ENCODE data around the gene DEFB128.
"Not testable (repeated sequence)": the region's sequence is repeated elsewhere in the genome, so short reads cannot be mapped to it uniquely, and the experiment has no call there.

DEFB128 gene

DNA sequence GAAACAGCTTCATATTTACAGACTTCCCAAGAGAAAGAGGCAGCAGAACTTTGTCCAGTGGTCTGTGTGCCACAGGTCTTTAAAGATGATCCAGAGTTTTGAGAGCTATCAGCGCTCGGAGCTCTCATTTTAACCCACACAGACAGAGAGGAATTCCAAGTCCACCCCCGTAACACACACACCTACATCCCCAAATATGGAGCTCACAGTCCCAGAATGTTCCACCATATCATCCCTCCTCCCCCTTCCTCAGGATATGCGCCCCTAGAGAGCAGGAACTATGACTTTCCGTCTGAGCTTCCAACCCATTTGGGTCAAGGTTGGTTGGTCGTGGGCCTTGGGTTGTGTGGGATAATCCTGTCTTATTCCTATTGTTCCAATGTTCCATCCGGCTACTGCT lies at the start of gene DEFB128:
Gene DEFB128, minus strand, starts transcription at position 101 of the 400 bp plus-strand sequence. Its CDS starts 88 bp downstream, at position 13.
- DNase-seq: no peak

DNA sequence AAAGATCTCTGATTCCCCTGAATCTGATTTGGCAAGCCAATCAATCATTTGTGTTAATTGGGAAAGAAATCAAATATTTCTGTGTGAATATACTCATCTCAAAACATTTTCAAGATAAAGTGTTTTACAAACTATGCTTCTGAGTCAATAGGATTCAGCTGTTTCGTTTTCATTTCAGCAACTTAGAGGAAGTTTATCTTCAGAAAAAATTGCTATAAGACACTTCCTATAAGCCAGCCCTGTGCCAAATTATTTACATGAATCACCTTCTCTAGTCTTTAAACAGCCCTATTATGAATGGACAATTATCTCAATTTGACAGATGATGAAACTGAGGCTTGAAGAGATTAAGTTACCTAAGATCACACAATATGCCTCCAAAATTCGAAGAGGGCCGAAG lies 48.4 kb upstream of the DEFB128 start:
- DNase-seq: no peak

DNA sequence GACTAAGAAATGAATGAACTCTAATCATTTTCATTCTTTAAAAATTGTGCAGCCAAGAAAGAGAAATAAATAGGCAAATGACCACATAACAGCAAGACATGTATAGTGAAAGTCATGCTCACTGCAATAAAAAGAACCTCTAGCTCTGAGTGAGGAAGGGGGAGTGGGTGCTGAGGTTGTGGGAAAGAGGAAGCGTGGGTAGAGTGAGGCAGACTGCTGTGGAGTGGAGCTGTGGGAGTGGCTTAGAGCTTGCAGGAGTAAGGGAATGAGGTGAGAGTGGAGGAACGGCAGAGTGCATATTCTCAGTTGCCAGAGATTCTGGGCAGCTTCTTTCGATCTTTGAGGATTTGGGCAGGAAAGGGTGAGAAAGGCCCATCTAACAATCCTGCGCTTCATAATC lies 48.0 kb upstream of the DEFB128 start:
- DNase-seq: no peak

DNA sequence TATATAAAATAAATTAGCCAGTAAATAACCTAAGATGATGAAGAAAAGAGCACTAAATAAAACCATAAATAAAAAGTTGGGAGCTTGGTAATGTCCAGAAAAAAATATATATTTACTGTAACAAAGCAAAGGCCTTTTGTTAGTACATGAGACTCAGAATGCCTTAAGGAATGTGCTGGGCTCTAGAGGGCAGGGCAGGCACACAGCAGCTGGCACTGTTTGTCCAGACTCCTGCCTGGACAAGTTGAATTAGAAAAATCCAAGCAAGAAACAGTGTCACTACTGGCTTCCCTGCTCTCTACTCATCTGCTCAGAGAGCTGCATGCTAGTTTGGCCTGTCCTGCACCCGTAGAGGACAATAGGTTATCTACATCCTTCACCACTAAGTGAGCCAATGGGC lies 46.4 kb upstream of the DEFB128 start:
- DNase-seq: no peak

DNA sequence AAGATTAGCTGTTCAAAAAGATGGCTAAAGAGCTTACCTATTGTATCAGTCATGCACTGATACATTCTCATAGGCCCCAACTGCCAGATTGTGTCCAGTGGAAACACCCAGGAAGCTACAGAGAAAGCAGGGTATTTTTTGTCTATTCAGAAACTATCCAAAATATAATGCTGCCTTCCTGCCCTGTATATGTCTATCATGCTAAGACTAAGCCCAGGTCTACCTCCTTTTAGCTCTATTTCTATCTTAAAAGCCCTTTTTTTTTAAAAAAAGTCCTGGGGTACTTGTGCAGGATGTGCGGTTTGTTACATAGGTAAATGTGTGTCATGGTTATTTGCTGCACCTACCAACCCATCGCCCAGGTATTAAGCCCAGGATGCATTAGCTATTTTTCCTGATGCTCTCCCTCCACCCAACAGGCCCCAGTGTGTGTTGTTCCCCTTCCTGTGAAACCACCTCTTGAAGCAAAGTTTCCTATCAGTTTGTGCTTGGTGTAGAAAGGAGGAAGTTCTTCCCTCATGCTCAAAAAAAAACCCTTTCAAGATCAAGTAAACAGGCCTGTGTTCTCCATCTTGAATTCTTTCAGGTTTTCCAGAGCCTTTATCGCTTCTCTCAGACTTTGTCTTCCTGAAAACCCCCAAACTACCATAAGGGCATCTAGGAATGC lies 38.1 kb upstream of the DEFB128 start:
- DNase-seq: no peak

DNA sequence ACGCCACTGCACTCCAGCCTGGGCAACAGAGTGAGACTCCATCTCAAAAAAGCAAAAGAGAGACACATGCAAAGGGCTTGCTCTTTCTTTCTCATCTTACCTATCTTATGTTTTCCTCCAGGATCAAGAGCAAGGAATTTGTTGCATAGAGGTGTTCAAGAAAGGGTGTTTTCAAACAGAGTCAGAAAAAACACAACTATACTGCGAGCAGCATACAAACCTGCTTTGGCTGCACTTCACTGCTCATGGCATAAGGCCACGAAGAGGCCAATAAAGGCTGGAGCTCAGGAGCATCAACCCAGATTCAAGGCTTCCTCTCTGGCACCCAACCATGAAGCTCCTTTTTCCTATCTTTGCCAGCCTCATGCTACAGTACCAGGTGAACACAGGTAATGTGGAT lies 37.4 kb upstream of the DEFB128 start, which contains the start of gene DEFB129:
Gene DEFB129, plus strand, starts transcription at position 301 of the 400 bp plus-strand sequence. Its CDS starts 31 bp downstream, at position 332.
- DNase-seq: no peak

DNA sequence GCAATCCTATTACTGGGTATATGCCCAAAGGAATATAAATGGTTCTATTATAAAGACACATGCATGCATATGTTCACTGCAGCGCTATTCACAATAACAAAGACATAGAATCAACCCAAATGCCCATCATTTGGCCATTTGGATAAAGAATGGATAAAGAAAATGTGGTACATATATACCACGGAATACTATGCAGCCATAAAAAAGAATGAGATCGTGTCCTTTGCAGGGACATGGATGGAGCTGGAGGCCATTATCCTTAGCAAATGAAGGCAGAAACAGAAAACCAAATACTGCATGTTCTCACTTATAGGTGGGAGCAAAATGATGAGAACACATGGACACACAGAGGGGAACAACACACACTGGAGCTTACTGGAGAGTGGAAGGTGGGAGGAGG lies 36.4 kb upstream of the DEFB128 start:
- not testable (repeated sequence) for DNase-seq

DNA sequence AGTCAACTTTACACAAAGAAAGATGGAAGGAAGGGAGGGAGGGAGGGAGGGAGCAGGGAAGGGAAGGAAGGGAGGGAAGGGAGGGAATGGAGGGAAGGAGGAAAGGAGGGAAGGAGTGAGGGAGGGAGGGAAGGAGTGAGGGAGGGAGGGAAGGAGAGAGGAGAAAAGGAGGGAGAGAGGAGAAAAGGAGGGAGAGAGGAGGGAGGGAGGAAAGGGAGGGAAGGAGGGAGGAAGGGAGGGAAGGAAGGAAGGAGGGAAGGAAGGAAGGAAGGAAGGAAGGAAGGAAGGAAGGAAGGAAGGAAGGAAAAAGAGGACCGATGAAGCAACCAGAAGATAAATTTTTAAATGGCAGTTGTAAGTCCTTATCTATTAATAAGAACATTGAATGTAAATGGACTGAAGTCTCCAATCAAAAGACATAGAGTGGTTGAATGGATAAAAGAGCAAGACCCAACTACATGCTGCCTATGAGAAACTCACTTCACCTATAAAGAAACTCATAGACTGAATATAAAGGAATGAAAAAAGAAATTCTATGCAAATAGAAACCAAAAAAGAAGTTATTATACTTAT lies 31.8 kb upstream of the DEFB128 start:
- DNase-seq: no peak

DNA sequence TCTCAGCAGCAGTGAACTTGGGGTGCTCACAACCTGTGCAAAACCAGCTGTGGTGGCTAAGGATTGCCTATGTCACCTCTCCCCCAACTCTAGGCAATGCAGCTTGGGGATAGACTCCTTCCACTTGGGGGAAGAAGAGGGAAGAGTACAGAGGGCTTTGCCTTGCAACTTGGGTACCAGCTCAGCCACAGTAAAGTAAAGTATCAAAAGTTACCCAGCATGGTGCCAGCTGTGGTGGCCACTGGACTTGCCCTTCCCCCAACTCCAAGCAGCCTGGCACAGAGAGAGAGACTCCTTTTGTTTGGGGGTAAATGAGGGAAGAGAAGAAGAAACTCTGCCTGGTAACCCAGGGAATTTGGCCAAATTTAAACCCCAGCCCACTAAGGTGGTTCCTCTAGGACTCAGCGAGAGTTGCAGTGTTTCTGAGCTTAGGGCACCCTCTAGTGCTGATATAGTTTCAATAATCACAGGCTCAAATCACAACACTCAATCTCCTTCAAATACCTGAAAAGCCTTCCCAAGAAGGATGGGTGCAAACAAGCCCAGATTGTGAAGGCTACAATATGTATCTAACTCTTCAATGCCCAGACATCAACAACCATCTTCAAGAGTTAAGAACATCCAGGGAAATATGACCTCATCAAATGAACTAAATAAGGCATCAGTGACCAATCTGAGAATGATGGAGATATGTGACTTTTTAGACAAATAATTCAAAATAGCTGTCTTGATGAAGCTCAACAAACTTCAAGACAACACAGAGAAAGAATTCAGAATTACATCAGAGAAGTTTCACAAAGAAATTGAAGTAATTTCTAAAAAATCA lies 30.0 kb upstream of the DEFB128 start:
- peak; percentile 61 for DNase-seq

DNA sequence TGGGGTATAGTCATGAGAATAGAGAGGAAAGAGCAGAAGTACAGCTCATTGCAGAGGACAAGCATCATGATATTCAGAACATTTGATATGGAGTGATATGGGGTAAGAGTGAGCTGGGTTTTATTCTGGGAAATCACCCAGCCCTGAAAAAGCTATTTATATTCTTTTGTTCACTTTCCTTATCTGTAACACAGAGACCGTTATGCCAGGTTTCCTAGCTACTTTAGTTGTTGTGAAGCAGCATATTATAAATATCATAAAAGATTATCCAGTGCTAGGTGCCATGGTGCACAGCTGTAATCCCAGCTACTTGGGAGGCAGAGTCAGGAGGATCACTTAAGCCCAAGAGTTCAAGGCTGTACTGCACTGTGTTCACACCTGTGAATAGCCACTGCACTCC lies 27.8 kb upstream of the DEFB128 start:
- DNase-seq: no peak

DNA sequence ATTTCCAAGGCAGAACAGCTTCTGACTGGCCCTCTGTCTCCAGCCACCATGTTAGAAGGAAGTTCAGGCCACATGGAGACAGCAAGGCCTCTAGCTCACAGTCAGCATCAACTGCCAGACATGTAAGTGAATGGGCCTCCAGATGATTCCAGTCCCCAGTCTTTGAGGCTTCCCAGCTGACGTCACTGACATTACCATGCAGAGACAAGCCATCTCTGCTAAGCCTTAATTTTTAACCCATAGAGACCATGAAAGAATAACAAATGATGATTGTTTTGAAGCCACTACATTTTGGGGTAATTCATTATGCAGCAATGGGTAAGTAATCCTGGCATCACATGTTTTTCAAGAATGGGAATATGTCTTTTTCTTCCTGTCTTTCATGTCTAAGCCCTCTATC lies 26.3 kb upstream of the DEFB128 start:
- DNase-seq: no peak

DNA sequence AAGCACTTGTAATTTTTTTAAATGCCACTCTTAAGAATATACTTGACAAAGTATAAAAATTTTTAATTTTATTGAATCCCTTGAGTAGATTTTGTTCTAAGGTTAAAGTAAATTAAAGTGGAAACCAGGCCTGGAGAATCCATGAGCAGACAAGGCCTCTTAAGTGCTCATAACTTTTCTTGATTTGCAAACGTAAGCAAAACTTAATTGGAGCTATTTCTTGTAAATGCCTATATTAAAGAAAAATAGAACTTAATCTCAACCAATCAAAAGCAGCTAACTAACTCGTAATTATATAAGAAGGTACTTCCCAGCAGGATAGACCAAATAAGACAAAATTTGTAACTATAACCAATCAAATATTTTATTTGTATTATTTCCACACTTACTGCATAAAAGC lies 24.9 kb upstream of the DEFB128 start:
- no peak for DNase-seq

DNA sequence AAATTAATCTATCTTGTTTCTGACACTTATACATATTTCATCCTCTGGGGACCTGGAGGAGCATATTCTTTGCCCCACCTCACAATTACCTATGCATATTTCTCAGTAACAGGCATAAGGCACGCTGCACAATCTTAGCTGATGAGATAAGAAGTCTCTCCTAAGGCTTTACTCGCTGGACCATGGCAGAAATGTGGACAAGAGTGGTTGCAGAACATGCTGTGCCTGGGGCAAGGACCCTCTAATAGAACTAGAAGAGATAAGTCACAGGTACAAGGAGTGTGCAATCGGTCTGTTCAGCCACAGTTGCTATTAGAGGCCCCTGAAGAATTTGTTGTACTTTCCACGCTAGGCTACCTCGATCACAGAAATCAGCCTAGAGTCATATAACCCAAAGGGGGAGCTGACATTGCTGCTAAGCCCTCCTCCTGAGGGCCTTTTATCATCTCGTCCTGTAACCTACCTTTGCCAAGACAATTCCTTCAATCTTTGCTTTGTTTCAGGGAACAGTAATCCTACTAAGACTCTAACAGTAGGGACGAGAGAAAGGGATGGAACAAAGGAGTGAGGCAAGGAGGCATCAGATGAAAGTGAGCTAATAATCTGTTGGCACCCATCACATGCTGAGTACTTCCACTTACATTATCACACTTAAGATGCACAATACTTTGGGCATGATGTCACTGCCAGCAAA lies 21.4 kb upstream of the DEFB128 start:
- peak; percentile 23 for DNase-seq

DNA sequence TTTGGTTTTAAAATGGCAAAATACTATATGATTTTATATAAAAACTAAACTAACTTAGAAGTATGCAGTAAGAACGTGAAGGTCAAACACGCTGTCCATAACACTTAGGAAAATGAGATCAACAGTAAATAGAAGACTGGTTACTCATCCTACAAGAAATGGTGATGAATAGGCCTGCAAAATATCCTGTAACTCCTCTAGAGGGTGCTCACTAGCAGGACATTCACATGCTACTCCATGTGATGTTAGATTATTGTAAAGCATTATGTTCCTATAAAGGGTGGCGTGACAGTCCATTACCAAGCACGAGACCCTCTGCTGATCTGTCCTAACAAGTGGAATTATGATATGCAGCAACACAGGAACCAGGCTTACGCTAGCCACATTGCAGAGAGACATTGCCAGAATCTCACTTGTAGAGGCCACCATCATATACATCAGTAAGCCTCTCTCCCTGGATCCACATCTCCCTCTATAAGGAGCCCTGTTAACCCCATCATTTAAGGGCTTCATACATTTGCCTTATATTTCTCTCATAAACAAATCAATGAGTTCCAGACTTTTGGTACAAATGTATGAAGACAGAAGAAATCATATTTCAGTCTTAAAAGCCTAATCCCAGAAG lies 19.5 kb upstream of the DEFB128 start:
- peak; percentile 50 for DNase-seq

DNA sequence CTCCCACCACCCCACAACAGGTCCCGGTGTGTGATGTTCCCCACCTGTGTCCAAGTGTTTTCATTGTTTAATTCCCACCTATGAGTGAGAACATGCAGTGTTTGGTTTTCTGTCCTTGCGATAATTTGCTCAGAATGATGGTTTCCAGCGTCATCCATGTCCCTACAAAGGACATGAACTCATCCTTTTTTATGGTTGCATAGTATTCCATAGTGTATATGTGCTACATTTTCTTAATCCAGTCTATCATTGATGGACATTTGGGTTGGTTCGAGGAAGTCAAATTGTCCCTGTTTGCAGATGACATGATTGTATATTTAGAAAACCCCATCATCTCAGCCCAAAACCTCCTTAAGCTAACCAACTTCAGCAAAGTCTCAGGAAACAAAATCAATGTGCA lies 14.1 kb upstream of the DEFB128 start:
- not testable (repeated sequence) for DNase-seq

DNA sequence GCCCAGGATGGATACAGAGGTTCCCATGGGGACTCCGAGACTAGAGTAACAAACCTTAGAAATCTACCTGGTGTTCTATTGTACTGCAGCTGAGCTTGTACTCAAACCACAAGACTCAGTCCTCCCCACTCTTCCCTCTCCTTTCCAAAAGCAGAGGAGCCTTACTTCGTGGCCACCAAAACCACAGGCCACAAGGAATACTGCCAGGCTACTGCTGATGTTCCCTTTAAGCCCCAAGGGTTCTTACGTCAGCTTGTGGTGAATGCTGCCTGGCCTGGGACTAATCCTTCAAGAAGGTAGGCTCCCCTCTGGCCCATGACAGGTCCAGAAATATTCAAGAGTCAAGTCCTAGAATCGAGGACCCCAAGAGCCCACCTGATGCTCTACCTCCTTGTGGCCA lies 10.5 kb upstream of the DEFB128 start:
- DNase-seq: no peak

DNA sequence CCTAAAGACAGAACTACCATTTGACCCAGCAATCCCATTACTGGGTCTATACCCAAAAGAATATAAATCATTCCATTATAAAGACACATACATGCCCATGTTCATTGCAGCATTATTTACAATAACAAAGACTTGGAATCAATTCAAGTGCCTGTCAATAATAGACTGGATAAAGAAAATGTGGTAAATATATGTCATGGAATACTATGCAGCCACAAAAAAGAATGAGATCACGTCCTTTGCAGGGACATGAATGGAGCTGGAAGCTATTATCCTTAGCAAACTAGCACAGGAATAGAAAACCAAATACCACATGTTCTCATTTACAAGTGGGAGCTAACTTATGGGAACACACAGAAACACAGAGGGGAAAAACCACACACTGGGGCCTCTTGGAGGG lies 8.7 kb upstream of the DEFB128 start:
- no peak for DNase-seq

DNA sequence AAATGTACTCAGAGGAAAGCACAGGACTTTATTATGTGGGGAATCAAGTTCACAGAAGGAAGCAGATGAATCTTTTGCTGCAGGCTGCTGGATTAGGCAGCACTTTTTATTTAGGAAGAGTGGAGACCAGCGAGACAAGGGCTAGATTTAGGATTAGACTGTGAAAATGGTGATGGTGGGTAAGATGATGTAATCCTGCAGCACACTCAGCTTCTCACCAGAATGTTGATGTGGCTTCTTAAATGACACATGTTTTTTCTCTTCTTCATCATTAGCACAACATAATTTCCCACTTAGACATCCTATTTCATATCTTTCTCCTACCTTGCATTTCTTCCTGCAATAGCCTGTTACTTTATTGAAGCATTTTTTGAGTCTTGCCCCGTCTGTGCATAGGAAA lies 1.8 kb downstream of the DEFB128 start:
- DNase-seq: no peak

DNA sequence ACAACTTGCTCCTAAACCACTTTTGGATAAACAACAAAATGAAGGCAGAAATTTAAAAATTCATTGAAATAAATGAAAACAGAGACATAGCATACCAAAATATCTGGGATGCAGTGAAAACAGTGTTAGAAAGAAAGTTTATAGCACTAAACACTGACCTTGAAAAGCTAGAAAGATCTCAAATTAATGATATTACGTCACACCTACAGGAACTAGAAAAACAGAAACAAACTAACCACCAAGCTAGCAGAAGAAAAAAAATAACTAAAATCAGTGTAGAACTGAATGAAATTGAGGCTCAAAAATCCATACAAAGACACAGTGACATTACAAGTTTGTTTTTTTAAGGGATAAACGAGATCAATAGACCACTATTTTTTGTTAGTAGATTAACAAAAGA lies 5.2 kb downstream of the DEFB128 start:
- no peak for DNase-seq

DNA sequence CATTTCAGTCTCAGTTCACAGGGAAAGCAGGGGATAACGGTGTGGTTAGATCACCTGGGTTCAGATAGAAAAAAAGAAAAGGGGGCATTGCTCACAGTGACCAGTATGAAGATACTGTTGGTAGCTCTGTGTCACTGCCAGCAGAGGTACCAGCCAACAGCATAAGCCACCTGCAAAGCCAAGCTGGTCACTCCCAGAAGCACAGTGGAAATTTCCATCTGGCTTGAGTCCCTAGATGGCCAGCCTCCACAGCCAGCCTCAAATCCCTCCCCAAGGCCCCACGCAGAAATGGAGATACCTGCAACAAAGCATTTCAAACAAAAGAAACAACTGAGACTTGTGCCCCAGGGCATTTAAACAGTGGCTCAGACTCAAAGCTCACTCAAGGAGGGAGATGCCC lies 20.6 kb downstream of the DEFB128 start:
- DNase-seq: no peak

DNA sequence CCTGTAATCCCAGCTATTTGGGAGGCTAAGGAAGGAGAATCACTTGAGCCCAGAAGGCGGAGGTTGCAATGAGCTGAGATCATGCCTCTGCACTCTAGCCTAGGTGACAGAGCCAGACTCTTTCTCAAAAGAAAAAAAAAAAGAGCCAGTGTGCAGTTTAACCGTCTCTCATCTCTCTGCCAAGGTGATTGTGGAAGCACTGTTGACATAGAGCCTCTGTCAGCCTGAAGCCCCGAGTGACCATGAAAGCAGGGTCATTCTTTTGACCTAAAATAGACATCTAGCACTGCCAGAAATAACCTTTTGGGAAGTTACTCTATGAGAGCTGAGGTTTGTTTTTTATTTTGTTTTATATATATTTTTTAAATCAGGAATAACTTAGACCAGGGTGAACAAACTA lies 24.9 kb downstream of the DEFB128 start:
- no peak for DNase-seq

DNA sequence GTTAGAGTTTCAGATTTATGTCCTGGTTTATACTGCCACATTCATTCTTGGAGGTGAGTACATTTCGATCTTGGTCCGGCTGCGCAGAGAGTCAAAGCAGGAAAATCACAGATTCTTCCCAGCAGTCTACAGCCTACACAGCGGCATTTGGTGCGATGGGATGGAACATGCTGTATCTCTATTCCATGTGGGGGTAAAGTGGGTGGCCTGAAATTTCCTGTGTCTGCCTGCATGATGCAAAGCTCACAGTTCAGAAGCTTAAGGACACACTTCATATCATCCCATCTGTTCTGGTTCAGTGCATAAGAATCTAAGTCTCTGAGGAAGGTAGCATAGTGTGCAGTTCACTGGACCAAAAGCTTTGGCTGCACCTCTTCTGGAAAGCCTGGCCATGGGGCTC lies 32.4 kb downstream of the DEFB128 start, which contains the start of gene DEFB127:
Gene DEFB127, plus strand, starts transcription at position 301 of the 400 bp plus-strand sequence. Its CDS starts 91 bp downstream, at position 392.
- DNase-seq: no peak

DNA sequence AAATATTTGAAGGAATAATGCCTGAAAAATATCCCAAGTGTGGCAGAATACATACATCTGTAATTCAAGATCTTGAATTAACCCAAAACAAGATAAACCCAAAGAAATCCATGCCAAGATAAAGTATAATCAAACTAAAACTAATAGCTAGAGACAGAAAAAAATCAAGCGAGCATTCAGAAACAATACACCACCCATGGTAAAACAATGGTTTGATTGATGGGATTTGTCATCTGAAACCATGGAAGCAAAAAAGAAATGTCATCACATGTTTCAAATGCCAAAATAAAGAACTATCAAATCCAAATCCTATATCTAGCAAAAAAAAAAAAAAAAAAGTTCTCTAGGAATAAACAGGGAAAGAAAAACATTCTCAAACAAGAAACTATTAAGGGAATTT lies 37.4 kb downstream of the DEFB128 start:
- peak; percentile 78 for DNase-seq
